Stimulated activated memory B cell treated with anti-CD40 and anti-IgM and Interleukin-4, amounts not matched to agents 10 μg/mL and 1 μg/mL and 100 μg/mL, for 72 hours (primary cell): ENCODE results near the gene FRMD3.
A peak's percentile ranks its signal among the peaks of the same experiment; 100 is the strongest.

Source experiments
- ATAC-seq: fragments of 150-1000 bp; cut with Tn5 transposase; 2 replicates; pipeline ENCODE4 v1.10.0; 2021
- H3K27ac Mint-ChIP-seq: one replicate; pipeline ENCODE4 v1.8.0; 2022; ENCODE audit warnings: mild to moderate bottlenecking, mixed read lengths
- H3K27me3 Mint-ChIP-seq: one replicate; pipeline ENCODE4 v1.8.0; 2022; ENCODE audit warnings: mixed read lengths
- H3K36me3 Mint-ChIP-seq: one replicate; pipeline ENCODE4 v1.8.0; 2022; ENCODE audit warnings: mixed read lengths
- H3K4me1 Mint-ChIP-seq: one replicate; pipeline ENCODE4 v1.8.0; 2022; ENCODE audit warnings: mixed read lengths
- H3K4me3 Mint-ChIP-seq: one replicate; pipeline ENCODE4 v1.8.0; 2022; ENCODE audit warnings: mild to moderate bottlenecking, moderate library complexity, mixed read lengths
- H3K9me3 Mint-ChIP-seq: one replicate; pipeline ENCODE4 v1.8.0; 2022; ENCODE audit warnings: mixed read lengths

Gene FRMD3

DNA sequence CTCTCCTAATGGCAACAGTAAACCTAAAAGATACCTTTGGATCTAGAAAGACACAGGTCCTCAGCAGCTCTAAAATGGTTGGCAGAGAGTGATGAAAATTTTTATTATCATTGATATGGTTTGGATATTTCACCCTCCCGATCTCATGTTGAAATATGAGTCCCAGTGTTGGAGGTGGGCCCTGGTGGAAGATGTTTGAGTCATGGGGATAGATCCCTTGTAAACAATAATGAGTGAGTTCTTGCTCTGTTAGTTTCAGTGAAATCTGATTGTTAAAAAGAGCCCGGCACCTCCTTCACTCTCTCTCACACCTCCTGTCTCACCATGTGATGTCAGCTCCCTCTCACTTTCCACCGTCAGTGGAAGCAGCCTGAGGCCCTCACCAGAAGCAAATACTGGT, 117.7 kb downstream of the FRMD3 start:
- Mint-ChIP-seq H3K36me3 (no peaks in the 10 kb centered on the region), H3K4me1 (no peaks in the 10 kb centered on the region), H3K27me3 (no peaks in the 10 kb centered on the region), H3K9me3 (no peaks in the 10 kb centered on the region), H3K4me3 (no peak overlapping the region), H3K27ac (no peak overlapping the region)
- no peak for ATAC-seq

GRCh38 chr9:83419961-83420360, 118.2 kb downstream of the FRMD3 start:
- H3K9me3 Mint-ChIP-seq: peaks cover 1% of the 10 kb centered on the region
- no peak for ATAC-seq
- no peaks in the 10 kb centered on the region for H3K27me3 Mint-ChIP-seq
- no peak overlapping the region for H3K27ac Mint-ChIP-seq
- peaks cover 2% of the 10 kb centered on the region for H3K36me3 Mint-ChIP-seq
- no peaks in the 10 kb centered on the region for H3K4me1 Mint-ChIP-seq
- H3K4me3 Mint-ChIP-seq: no peak overlapping the region

DNA sequence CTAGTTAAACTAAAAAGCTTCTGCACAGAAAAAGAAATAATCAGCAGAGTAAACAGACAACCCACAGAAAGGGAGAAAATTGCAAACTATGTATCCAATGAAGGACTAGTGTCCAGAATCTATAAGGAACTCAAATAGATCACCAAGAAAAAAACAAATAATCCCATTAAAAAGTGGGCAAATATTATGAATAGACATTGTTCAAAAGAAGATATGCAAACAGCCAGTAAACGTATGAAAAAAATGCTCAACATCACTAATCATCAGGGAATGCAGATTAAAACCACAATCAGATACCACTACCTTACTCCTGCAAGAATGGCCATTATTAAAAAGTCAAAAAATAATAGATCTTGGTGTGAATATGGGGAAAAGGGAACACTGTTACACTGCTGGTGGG, 119.9 kb downstream of the FRMD3 start:
- H3K4me1 Mint-ChIP-seq: no peaks in the 10 kb centered on the region

DNA sequence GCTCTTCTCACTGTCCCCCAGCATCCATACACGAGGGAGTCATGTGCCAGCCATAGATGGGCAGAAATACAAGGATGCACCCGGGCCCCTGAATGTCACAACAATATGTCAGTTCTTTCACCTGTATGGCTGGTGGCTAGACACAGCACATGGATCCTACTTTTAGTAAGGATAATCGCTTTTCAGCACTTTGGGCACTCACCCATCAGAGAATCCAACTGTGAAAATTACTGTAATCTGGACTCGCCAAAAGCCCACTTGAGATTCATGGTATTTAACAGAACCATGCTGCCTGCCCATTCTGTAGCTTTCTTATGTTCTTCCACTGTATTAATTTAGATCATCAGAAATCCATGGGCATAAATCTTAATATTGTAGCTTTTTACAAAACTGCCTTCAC, 124.8 kb downstream of the FRMD3 start:
- Mint-ChIP-seq H3K9me3 (peaks cover 6% of the 10 kb centered on the region), H3K4me3 (no peak overlapping the region), H3K4me1 (no peaks in the 10 kb centered on the region), H3K27me3 (no peaks in the 10 kb centered on the region), H3K36me3 (peaks cover 8% of the 10 kb centered on the region), H3K27ac (no peak overlapping the region)
- ATAC-seq: no peak

More for the DNA sequence above, 119.9 kb downstream of the FRMD3 start:
- Mint-ChIP-seq H3K9me3 (peaks cover 6% of the 10 kb centered on the region), H3K4me3 (no peak overlapping the region), H3K27me3 (no peaks in the 10 kb centered on the region), H3K27ac (no peak overlapping the region), H3K36me3 (peaks cover 8% of the 10 kb centered on the region)
- no peak for ATAC-seq

- no peak overlapping the region for H3K27ac Mint-ChIP-seq
- peaks cover 8% of the 10 kb centered on the region for H3K36me3 Mint-ChIP-seq
- peaks cover 9% of the 10 kb centered on the region for H3K9me3 Mint-ChIP-seq
- no peaks in the 10 kb centered on the region for H3K4me1 Mint-ChIP-seq
- ATAC-seq: no peak
- H3K4me3 Mint-ChIP-seq: no peak overlapping the region
- H3K27me3 Mint-ChIP-seq: no peaks in the 10 kb centered on the region
These were observed 127.5 kb downstream of the FRMD3 start for GRCh38 chr9:83410701-83411100.

GRCh38 chr9:83406921-83407320, 131.3 kb downstream of the FRMD3 start:
- Mint-ChIP-seq H3K9me3 (peaks cover 3% of the 10 kb centered on the region), H3K36me3 (no peaks in the 10 kb centered on the region), H3K4me1 (no peaks in the 10 kb centered on the region), H3K27ac (no peak overlapping the region), H3K4me3 (no peak overlapping the region), H3K27me3 (no peaks in the 10 kb centered on the region)
- ATAC-seq: no peak

DNA sequence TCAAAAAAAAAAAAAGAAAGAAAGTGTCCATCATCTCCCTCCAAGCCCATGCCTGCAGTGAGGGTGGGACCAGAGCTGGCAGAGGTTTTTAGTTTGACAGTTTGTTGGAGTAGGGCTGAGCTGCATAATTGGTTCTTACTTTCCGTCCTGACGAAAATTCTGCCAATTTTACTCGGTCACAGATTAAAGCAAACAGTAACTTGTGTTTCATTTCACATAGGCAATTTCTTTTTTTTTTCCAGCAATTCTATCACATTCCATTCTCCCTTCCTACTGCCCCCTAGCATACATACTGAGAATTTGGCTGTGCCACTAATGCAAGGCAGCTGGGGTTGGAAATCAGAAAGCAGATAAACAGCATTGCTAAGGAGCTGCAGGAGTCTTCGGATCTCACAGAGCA, 132.4 kb downstream of the FRMD3 start:
- Mint-ChIP-seq H3K4me1 (no peaks in the 10 kb centered on the region), H3K27me3 (no peaks in the 10 kb centered on the region), H3K4me3 (no peak overlapping the region), H3K27ac (no peak overlapping the region), H3K36me3 (no peaks in the 10 kb centered on the region), H3K9me3 (peaks cover 3% of the 10 kb centered on the region)
- ATAC-seq: no peak

- no peak overlapping the region for H3K27ac Mint-ChIP-seq
- no peaks in the 10 kb centered on the region for H3K27me3 Mint-ChIP-seq
- H3K4me3 Mint-ChIP-seq: no peak overlapping the region
- ATAC-seq: no peak
- H3K9me3 Mint-ChIP-seq: peaks cover 3% of the 10 kb centered on the region
- no peaks in the 10 kb centered on the region for H3K36me3 Mint-ChIP-seq
- no peaks in the 10 kb centered on the region for H3K4me1 Mint-ChIP-seq
These were observed 134.5 kb downstream of the FRMD3 start for GRCh38 chr9:83403527-83404238.

DNA sequence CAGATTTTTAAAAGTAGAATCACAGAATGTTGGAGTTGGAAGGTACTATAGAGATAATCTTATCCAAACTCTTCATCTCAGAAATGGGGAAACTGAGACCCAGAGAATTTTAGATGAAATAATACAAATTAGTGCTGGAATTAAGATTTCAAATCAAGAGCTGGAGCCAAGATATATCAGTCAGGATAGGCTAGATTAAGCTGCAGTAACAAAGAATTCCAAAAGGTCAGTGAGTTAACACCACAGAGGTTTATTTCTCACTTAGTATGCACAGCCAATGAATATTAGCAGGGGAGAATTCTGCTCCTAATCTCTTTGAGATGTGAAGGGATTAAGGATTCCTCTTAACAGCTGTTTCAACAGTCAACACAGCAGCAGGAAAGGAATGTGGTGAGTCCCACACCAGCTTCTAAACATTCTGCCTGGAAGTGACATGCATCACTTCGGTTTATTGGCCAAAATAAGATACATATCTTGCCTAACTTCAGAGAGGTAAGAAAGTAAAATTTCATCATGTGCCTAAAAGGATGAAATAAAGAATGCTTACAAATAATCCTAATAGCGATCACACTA, 136.8 kb downstream of the FRMD3 start:
- no peak for ATAC-seq

GRCh38 chr9:83396813-83397212, 141.4 kb downstream of the FRMD3 start:
- Mint-ChIP-seq H3K36me3 (no peaks in the 10 kb centered on the region), H3K4me1 (no peaks in the 10 kb centered on the region), H3K4me3 (no peak overlapping the region), H3K27me3 (no peaks in the 10 kb centered on the region), H3K27ac (no peak overlapping the region), H3K9me3 (no peaks in the 10 kb centered on the region)
- ATAC-seq: no peak

More for the DNA sequence above, 136.8 kb downstream of the FRMD3 start:
- H3K27ac Mint-ChIP-seq: no peak overlapping the region
- H3K4me3 Mint-ChIP-seq: no peak overlapping the region
- H3K27me3 Mint-ChIP-seq: no peaks in the 10 kb centered on the region
- no peaks in the 10 kb centered on the region for H3K9me3 Mint-ChIP-seq
- no peaks in the 10 kb centered on the region for H3K36me3 Mint-ChIP-seq
- H3K4me1 Mint-ChIP-seq: no peaks in the 10 kb centered on the region

DNA sequence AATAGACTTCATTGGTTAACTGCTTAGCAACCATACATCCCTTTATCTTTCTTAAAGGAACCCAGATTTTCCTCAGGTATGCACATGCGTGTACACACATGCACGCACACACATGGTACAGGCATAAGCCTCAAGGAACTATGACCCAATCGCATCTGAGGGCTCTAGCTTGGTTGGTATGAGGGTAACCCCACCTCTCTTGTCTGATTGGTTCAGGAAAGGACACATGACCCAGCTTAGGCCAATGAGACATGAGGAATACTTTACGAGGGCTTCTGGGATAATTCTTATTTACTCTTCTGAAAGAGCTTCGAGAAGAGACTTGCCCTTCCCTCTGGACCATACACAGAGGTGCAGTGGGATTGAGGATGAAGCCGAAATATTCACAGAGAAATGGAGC, 141.9 kb downstream of the FRMD3 start:
- ATAC-seq: no peak
- H3K27ac Mint-ChIP-seq: no peak overlapping the region
- H3K4me1 Mint-ChIP-seq: no peaks in the 10 kb centered on the region
- no peak overlapping the region for H3K4me3 Mint-ChIP-seq
- H3K36me3 Mint-ChIP-seq: no peaks in the 10 kb centered on the region
- no peaks in the 10 kb centered on the region for H3K9me3 Mint-ChIP-seq
- no peaks in the 10 kb centered on the region for H3K27me3 Mint-ChIP-seq

- H3K27me3 Mint-ChIP-seq: no peaks in the 10 kb centered on the region
- H3K9me3 Mint-ChIP-seq: no peaks in the 10 kb centered on the region
- ATAC-seq: no peak
- no peak overlapping the region for H3K27ac Mint-ChIP-seq
- H3K36me3 Mint-ChIP-seq: no peaks in the 10 kb centered on the region
- no peak overlapping the region for H3K4me3 Mint-ChIP-seq
- H3K4me1 Mint-ChIP-seq: no peaks in the 10 kb centered on the region
These were observed 146.0 kb downstream of the FRMD3 start for GRCh38 chr9:83392228-83392627.

DNA sequence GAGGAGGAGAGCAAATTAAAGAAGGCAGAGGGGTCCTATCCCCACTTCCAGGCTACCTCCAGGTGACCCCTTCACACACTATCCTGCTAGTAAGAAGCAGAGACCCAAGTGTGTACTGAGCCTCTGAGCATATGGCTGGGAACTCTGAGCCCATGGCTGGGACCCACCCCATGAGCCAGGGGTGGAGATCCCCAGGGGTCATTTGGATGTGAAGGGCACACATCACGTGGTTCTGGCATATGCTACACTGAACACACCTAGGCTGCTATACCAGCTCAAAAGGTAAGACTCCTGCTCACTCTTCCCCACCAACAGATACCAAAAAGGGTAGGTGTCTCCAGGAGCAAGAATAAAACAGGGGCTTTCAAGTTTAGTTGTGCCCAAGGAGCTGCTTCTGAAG, 149.9 kb downstream of the FRMD3 start:
- H3K36me3 Mint-ChIP-seq: peaks cover 6% of the 10 kb centered on the region
- ATAC-seq: peak; percentile 18
- H3K4me3 Mint-ChIP-seq: no peak overlapping the region

GRCh38 chr9:83387401-83388185, 150.6 kb downstream of the FRMD3 start:
- Mint-ChIP-seq H3K9me3 (no peaks in the 10 kb centered on the region), H3K27me3 (no peaks in the 10 kb centered on the region), H3K36me3 (peaks cover 6% of the 10 kb centered on the region), H3K4me3 (no peak overlapping the region), H3K27ac (no peak overlapping the region), H3K4me1 (no peaks in the 10 kb centered on the region)
- ATAC-seq: no peak

More for the DNA sequence above, 149.9 kb downstream of the FRMD3 start:
- no peaks in the 10 kb centered on the region for H3K9me3 Mint-ChIP-seq
- no peaks in the 10 kb centered on the region for H3K4me1 Mint-ChIP-seq
- no peak overlapping the region for H3K27ac Mint-ChIP-seq
- H3K27me3 Mint-ChIP-seq: no peaks in the 10 kb centered on the region

DNA sequence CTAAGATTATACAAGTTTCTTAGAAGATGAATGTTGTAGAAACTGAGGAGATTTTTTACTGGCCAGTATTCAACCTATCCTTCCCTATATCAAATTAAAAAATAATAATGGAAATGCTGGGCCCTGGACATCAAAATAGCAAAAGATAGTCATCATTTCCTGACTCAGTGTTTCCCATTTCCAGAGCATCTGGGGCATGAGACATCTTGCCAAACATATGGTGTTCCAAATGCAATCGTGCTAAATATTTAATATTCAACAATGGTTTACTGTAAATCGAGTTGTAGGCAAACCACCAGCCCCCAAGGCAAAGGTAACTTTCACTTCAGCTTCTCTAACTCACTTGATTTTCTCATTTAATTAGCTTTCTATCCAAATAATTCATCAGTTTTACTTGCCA, 152.9 kb downstream of the FRMD3 start:
- no peaks in the 10 kb centered on the region for H3K4me1 Mint-ChIP-seq
- ATAC-seq: no peak
- no peaks in the 10 kb centered on the region for H3K27me3 Mint-ChIP-seq
- H3K36me3 Mint-ChIP-seq: peaks cover 6% of the 10 kb centered on the region
- H3K9me3 Mint-ChIP-seq: no peaks in the 10 kb centered on the region
- no peak overlapping the region for H3K4me3 Mint-ChIP-seq
- no peak overlapping the region for H3K27ac Mint-ChIP-seq

- no peak for ATAC-seq
- Mint-ChIP-seq H3K36me3 (peaks cover 6% of the 10 kb centered on the region), H3K9me3 (no peaks in the 10 kb centered on the region), H3K4me3 (no peak overlapping the region), H3K4me1 (no peaks in the 10 kb centered on the region), H3K27me3 (no peaks in the 10 kb centered on the region), H3K27ac (no peak overlapping the region)
These were observed 154.0 kb downstream of the FRMD3 start for GRCh38 chr9:83384214-83384613.
